Natural killer cell (primary cell): ENCODE measurements around the gene SLC35G1. TPM values are rescaled to one million over a fixed set of nuclear protein-coding genes. Genes with fewer than 3 reads are reported as not detected.

Experiments
- ATAC-seq, 3 donors: fragments of 150-1000 bp in 2 of 3; fragments of 200-7000 bp in 1 of 3; cut with Tn5 transposase; 1 replicate in 1 of 3; 2 replicates in 2 of 3; pipeline ENCODE4 v1.10.0; 2021; ENCODE audit warnings: mild to moderate bottlenecking in 2 of 3, moderate library complexity in 2 of 3
- DNase-seq, 2 donors: peaks; one replicate each; pipeline versions ENCODE4 v3.0.0 to v3.0.0-alpha.2; 2013 to 2021; ENCODE audit warnings: mixed read lengths in 1 of 2
- H3K27ac ChIP-seq: one replicate; pipeline ENCODE4 v1.5.1; 2013; ENCODE audit warnings: mild to moderate bottlenecking, low read length
- H3K27me3 ChIP-seq: one replicate; pipeline ENCODE4 v1.6.1; 2013; ENCODE audit warnings: low read length; ENCODE audit not compliant: control insufficient read depth, insufficient read depth
- H3K36me3 ChIP-seq: one replicate; pipeline ENCODE4 v1.6.1; 2013; ENCODE audit warnings: low read length; ENCODE audit not compliant: control insufficient read depth, insufficient read depth
- H3K4me1 ChIP-seq: one replicate; pipeline ENCODE4 v1.6.1; 2013; ENCODE audit warnings: low read length; ENCODE audit not compliant: control insufficient read depth, insufficient read depth
- H3K4me3 ChIP-seq: one replicate; pipeline ENCODE4 v1.5.1; 2013; ENCODE audit warnings: low read length
- H3K9me3 ChIP-seq: one replicate; pipeline ENCODE4 v1.6.1; 2013; ENCODE audit warnings: low read length; ENCODE audit not compliant: control insufficient read depth, insufficient read depth
- H3K27ac Mint-ChIP-seq, 2 donors: one replicate each; pipeline ENCODE4 v1.8.0; 2022; ENCODE audit warnings: mild to moderate bottlenecking in 2 of 2, mixed read lengths in 2 of 2, moderate library complexity in 1 of 2
- H3K27me3 Mint-ChIP-seq, 2 donors: one replicate each; pipeline ENCODE4 v1.8.0; 2022; ENCODE audit warnings: low read depth in 2 of 2, mixed read lengths in 2 of 2
- H3K36me3 Mint-ChIP-seq: one replicate; pipeline ENCODE4 v1.8.0; 2022; ENCODE audit warnings: mixed read lengths
- H3K4me1 Mint-ChIP-seq, 2 donors: one replicate each; pipeline ENCODE4 v1.8.0; 2022; ENCODE audit warnings: mixed read lengths in 2 of 2
- H3K4me3 Mint-ChIP-seq: one replicate; pipeline ENCODE4 v1.8.0; 2022; ENCODE audit warnings: mild to moderate bottlenecking, moderate library complexity, mixed read lengths
- H3K9me3 Mint-ChIP-seq, 2 donors: one replicate each; pipeline ENCODE4 v1.8.0; 2022; ENCODE audit warnings: mixed read lengths in 2 of 2
- CTCF ChIP-seq: fragments of 200-600 bp; IDR thresholded peaks from one replicate; pipeline ENCODE4 v1.8.0; 2022; ENCODE audit warnings: antibody characterized with exemption
- WGBS: methylation state at CpG from one replicate; pipeline ENCODE4 v1.1.7; 2013; ENCODE audit warnings: missing lambda C conversion rate; ENCODE audit not compliant: insufficient coverage; 5-methylcytosine and 5-hydroxymethylcytosine counted together
- intact Hi-C: fragments of 100-400 bp; cut with micrococcal nuclease; formaldehyde crosslinking; loops from one replicate; pipeline ENCODE4 v1.14.2; 2022
- total RNA-seq, 4 donors: library from RNA; stranded (reverse); fragments of 120-200 nt in 1 of 4; gene quantifications; one replicate each; pipeline versions ENCODE4 v1.2.3 to v1.2.4, GENCODE V29; 2013 to 2022

SLC35G1 gene
- total RNA-seq, 3 donors from 2014 or later (not counting 1 experiment from before 2014, with no cell fraction given): 0.99 to 1.3 (median 1.1) TPM

- H3K36me3 ChIP-seq: no peaks in the 10 kb centered on the region
- H3K4me3 ChIP-seq: no peak overlapping the region
- DNase-seq (no peak), ATAC-seq (no peak)
- Mint-ChIP-seq H3K27me3 (peaks cover 7 to 13% of the 10 kb centered on the region in 2 donors), H3K27ac (no peak overlapping the region), H3K9me3 (no peaks in the 10 kb centered on the region), H3K4me3 (no peak overlapping the region), H3K36me3 (no peaks in the 10 kb centered on the region), H3K4me1 (no peaks in the 10 kb centered on the region)
- no peak overlapping the region for H3K27ac ChIP-seq
- H3K9me3 ChIP-seq: no peaks in the 10 kb centered on the region
- TF ChIP-seq CTCF: no peak
- intact Hi-C loops: no loop called here
- no peaks in the 10 kb centered on the region for H3K4me1 ChIP-seq
- 88% methylated on average over 7 of the region's 7 CpGs for WGBS
- no peaks in the 10 kb centered on the region for H3K27me3 ChIP-seq
Measured at GRCh38 chr10:93941606-93942005, 47.8 kb downstream of the SLC35G1 start.

DNA sequence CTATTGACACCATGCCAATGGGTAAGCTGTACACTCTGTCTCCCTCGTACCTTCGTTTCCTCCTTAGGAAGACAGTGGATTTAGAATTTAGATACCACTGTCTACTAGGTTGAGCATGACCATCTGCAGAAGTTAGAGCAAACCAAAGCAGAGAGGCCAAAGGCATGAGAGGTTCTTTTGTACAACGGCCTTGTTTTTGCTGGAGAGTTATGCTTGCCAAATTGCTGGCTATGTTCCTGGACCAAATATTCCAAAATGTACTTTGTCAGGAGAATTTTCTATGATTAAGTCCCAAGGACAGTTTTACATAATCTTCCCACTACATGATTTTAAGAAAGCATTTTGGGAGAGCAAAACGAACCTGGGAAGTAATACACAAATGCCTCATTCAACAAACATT lies 52.0 kb downstream of the SLC35G1 start:
- WGBS: 87% methylated on average over 3 of the region's 4 CpGs
- intact Hi-C loops: no loop called here
- H3K4me3 Mint-ChIP-seq: no peak overlapping the region
- DNase-seq: no peak
- H3K36me3 Mint-ChIP-seq: no peaks in the 10 kb centered on the region
- Histone ChIP-seq H3K9me3 (no peaks in the 10 kb centered on the region), H3K27ac (no peak overlapping the region), H3K4me3 (no peak overlapping the region), H3K36me3 (no peaks in the 10 kb centered on the region), H3K4me1 (no peaks in the 10 kb centered on the region), H3K27me3 (no peaks in the 10 kb centered on the region)
- ATAC-seq: no peak
- no peak for TF ChIP-seq CTCF
- no peak overlapping the region for H3K27ac Mint-ChIP-seq
- peaks cover 7 to 23% of the 10 kb centered on the region in 2 donors for H3K27me3 Mint-ChIP-seq
- H3K4me1 Mint-ChIP-seq: no peaks in the 10 kb centered on the region
- no peaks in the 10 kb centered on the region for H3K9me3 Mint-ChIP-seq

DNA sequence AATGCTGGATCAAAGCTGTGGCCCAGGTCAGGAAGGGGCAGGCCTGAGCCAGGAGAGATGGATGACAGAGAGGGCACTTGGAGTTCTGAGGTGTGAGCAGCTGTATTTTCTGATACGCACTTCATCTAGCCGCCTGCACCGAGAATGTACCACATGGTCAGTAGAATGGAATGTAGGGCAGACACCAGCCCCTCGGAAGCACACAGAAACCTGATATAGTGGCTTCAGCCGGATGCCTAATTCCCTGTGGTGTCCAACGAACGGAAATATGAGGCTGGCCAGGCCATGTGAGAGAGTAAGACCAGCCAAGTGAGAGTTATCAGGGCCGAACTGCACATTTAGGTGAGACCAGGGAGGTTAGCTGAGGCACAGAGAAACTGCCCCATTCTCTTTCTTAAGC lies 53.3 kb downstream of the SLC35G1 start:
- H3K4me3 Mint-ChIP-seq: no peak overlapping the region
- Histone ChIP-seq H3K27ac (no peak overlapping the region), H3K27me3 (no peaks in the 10 kb centered on the region), H3K4me3 (no peak overlapping the region), H3K9me3 (no peaks in the 10 kb centered on the region), H3K36me3 (no peaks in the 10 kb centered on the region), H3K4me1 (no peaks in the 10 kb centered on the region)
- no peaks in the 10 kb centered on the region for H3K36me3 Mint-ChIP-seq
- no peak overlapping the region for H3K27ac Mint-ChIP-seq
- 89% methylated on average over 8 of the region's 8 CpGs for WGBS
- no peak for TF ChIP-seq CTCF
- H3K4me1 Mint-ChIP-seq: no peaks in the 10 kb centered on the region
- DNase-seq: no peak
- intact Hi-C loops: no loop called here
- no peak for ATAC-seq
- peaks cover 7 to 23% of the 10 kb centered on the region in 2 donors for H3K27me3 Mint-ChIP-seq
- no peaks in the 10 kb centered on the region for H3K9me3 Mint-ChIP-seq

- ATAC-seq: no peak
- H3K36me3 ChIP-seq: no peaks in the 10 kb centered on the region
- H3K27ac Mint-ChIP-seq: no peak overlapping the region
- H3K4me1 ChIP-seq: no peaks in the 10 kb centered on the region
- intact Hi-C loops: no loop called here
- H3K9me3 ChIP-seq: no peaks in the 10 kb centered on the region
- H3K27me3 ChIP-seq: no peaks in the 10 kb centered on the region
- H3K27ac ChIP-seq: no peak overlapping the region
- no peak overlapping the region for H3K4me3 Mint-ChIP-seq
- H3K9me3 Mint-ChIP-seq: no peaks in the 10 kb centered on the region
- no peak overlapping the region for H3K4me3 ChIP-seq
- H3K36me3 Mint-ChIP-seq: no peaks in the 10 kb centered on the region
- peaks cover 5 to 23% of the 10 kb centered on the region in 2 donors for H3K27me3 Mint-ChIP-seq
- TF ChIP-seq CTCF: no peak
- no peak for DNase-seq
- H3K4me1 Mint-ChIP-seq: no peaks in the 10 kb centered on the region
Measured at GRCh38 chr10:93947524-93947923, 53.7 kb downstream of the SLC35G1 start.
